GM12874 (cell line): Measurements from ENCODE around the gene PCDHGA11.

Source experiments
- TF ChIP-seq, protein P1 (sequence below): IDR thresholded peaks from 2 replicates; pipeline ENCODE4 v1.5.1; 2011; ENCODE audit warnings: low read depth, mild to moderate bottlenecking, control low read depth, low read length, moderate library complexity; ENCODE audit not compliant: insufficient read depth

The PCDHGA11 gene

GRCh38 chr5:141419074-141419880, 1.6 kb upstream of the PCDHGA11 start:
- TF ChIP-seq, protein P1, sequence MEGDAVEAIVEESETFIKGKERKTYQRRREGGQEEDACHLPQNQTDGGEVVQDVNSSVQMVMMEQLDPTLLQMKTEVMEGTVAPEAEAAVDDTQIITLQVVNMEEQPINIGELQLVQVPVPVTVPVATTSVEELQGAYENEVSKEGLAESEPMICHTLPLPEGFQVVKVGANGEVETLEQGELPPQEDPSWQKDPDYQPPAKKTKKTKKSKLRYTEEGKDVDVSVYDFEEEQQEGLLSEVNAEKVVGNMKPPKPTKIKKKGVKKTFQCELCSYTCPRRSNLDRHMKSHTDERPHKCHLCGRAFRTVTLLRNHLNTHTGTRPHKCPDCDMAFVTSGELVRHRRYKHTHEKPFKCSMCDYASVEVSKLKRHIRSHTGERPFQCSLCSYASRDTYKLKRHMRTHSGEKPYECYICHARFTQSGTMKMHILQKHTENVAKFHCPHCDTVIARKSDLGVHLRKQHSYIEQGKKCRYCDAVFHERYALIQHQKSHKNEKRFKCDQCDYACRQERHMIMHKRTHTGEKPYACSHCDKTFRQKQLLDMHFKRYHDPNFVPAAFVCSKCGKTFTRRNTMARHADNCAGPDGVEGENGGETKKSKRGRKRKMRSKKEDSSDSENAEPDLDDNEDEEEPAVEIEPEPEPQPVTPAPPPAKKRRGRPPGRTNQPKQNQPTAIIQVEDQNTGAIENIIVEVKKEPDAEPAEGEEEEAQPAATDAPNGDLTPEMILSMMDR, result no peak

GRCh38 chr5:141421489-141421855, 621 bp downstream of the PCDHGA11 start:
- TF ChIP-seq, protein P1, result no peak

DNA sequence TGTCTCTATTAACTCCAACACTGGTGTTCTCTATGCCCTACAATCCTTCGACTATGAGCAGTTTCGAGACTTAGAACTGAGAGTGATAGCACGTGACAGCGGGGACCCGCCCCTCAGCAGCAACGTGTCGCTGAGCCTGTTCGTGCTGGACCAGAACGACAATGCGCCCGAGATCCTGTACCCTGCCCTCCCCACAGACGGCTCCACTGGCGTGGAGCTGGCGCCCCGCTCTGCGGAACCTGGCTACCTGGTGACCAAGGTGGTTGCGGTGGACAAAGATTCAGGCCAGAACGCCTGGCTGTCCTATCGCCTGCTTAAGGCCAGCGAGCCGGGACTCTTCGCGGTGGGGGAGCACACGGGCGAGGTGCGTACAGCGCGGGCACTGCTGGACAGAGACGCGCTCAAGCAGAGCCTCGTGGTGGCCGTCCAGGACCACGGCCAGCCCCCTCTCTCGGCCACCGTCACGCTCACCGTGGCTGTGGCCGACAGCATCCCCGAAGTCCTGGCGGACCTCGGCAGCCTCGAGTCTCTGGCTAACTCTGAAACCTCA, 2.0 kb downstream of the PCDHGA11 start:
- TF ChIP-seq, protein P1, result no peak

- TF ChIP-seq, protein P1, result no peak
These were observed 7.1 kb downstream of the PCDHGA11 start for GRCh38 chr5:141427783-141428426.

DNA sequence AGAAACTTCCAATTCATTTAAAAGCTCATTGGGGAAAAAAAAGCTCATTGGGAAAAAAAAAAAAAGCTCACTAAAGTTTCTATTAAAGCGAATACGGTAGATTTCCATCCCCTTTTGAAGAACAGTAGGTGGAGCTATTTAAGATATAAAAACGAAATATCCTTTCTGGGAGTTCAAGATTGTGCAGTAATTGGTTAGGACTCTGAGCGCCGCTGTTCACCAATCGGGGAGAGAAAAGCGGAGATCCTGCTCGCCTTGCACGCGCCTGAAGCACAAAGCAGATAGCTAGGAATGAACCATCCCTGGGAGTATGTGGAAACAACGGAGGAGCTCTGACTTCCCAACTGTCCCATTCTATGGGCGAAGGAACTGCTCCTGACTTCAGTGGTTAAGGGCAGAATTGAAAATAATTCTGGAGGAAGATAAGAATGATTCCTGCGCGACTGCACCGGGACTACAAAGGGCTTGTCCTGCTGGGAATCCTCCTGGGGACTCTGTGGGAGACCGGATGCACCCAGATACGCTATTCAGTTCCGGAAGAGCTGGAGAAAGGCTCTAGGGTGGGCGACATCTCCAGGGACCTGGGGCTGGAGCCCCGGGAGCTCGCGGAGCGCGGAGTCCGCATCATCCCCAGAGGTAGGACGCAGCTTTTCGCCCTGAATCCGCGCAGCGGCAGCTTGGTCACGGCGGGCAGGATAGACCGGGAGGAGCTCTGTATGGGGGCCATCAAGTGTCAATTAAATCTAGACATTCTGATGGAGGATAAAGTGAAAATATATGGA, 9.7 kb downstream of the PCDHGA11 start, which contains the start of gene PCDHGA12:
TSS of gene PCDHGA12 (plus strand) at position 176 of the 782 bp plus-strand sequence. CDS start at position 429, 253 bp downstream.
- TF ChIP-seq, protein P1, result peak; percentile 53

DNA sequence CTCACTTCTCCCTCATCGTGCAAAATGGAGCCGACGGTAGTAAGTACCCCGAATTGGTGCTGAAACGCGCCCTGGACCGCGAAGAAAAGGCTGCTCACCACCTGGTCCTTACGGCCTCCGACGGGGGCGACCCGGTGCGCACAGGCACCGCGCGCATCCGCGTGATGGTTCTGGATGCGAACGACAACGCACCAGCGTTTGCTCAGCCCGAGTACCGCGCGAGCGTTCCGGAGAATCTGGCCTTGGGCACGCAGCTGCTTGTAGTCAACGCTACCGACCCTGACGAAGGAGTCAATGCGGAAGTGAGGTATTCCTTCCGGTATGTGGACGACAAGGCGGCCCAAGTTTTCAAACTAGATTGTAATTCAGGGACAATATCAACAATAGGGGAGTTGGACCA, 10.4 kb downstream of the PCDHGA11 start:
- TF ChIP-seq, protein P1, result no peak

DNA sequence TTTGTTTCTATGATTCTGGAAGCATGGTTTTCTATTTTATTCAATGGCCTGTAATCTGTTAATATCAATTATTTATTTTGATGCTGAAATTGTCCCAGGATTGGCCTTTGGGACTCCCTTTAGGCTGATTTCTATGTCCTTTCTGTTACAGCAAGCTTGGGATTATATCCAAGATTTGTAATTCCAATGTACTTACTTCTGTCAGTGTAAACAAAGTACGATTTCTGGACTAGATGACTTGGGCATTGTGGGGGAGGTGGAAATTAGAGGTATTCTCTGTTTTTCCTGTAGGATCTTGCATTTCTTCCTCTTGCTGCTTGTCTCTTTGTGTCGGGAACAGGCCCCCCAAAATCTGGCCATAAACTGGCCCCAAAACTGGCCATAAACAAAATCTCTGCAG, 13.2 kb downstream of the PCDHGA11 start:
- TF ChIP-seq, protein P1, result no peak
